A673 (cell line): ENCODE measurements around the gene ISG15. TPM values are rescaled to one million over a fixed set of nuclear protein-coding genes. Genes with fewer than 3 reads are reported as not detected.
A peak's percentile ranks its signal among the peaks of the same experiment; 100 is the strongest.

Experiments used
- BruUV-seq: library from RNA; stranded (reverse); fragments of 400-500 nt; replicated peaks from 2 replicates; lab custom pipeline; 2021; lab: Mats Ljungman, UMichigan
- CTCF ChIA-PET: fragments of 300-600 bp; sonication (Branson Sonifier 250); formaldehyde crosslinking; loops from one replicate; lab custom pipeline; 2022; ENCODE audit warnings: antibody characterized with exemption; lab: Charles Lee
- POLR2A ChIA-PET: fragments of 300-600 bp; sonication (Branson Sonifier 250); formaldehyde crosslinking; loops from one replicate; lab custom pipeline; 2022; ENCODE audit warnings: antibody characterized with exemption; ENCODE audit not compliant: low non-redundant PET; lab: Charles Lee
- DNase-seq: peaks from one replicate; pipeline ENCODE4 v3.0.0-alpha.2; 2015; ENCODE audit warnings: low spot score
- H3K27ac ChIP-seq: fragments of 200-600 bp; sonication (generic); 2 replicates; pipeline ENCODE4 v1.5.1; 2016; ENCODE audit warnings: mixed run types, low read depth, mild to moderate bottlenecking, mixed read lengths, antibody characterized with exemption, low read length; ENCODE audit not compliant: poor library complexity, severe bottlenecking
- H3K27me3 ChIP-seq: fragments of 200-600 bp; sonication (generic); replicated peaks from 2 replicates; pipeline ENCODE4 v1.6.1; 2017; ENCODE audit warnings: mixed run types, low read depth, mild to moderate bottlenecking, mixed read lengths, antibody characterized with exemption, low read length; ENCODE audit not compliant: insufficient read depth, poor library complexity
- H3K36me3 ChIP-seq: fragments of 200-600 bp; sonication (generic); 2 replicates; pipeline ENCODE4 v1.6.1; 2016; ENCODE audit warnings: mixed run types, mild to moderate bottlenecking, mixed read lengths, antibody characterized with exemption, low read length; ENCODE audit not compliant: insufficient read depth, poor library complexity, severe bottlenecking
- H3K4me1 ChIP-seq: fragments of 200-600 bp; sonication (generic); 2 replicates; pipeline ENCODE4 v1.6.1; 2017; ENCODE audit warnings: mixed run types, mild to moderate bottlenecking, mixed read lengths, antibody characterized with exemption, low read length; ENCODE audit not compliant: insufficient read depth, poor library complexity, severe bottlenecking
- H3K4me3 ChIP-seq: fragments of 200-600 bp; sonication (generic); 2 replicates; pipeline ENCODE4 v1.5.1; 2016; ENCODE audit warnings: low read depth, mixed run types, mild to moderate bottlenecking, mixed read lengths, low read length; ENCODE audit not compliant: poor library complexity, severe bottlenecking
- H3K9me3 ChIP-seq: fragments of 200-600 bp; sonication (generic); 2 replicates; pipeline ENCODE4 v1.6.1; 2016; ENCODE audit warnings: mixed run types, low read depth, mild to moderate bottlenecking, mixed read lengths, antibody characterized with exemption, low read length; ENCODE audit not compliant: poor library complexity, severe bottlenecking
- CTCF ChIP-seq: fragments of 300-800, 200-600 bp; sonication (generic); conservative IDR thresholded peaks from 2 replicates; pipeline ENCODE4 v1.5.1; 2017; ENCODE audit warnings: low read depth, mild to moderate bottlenecking, antibody characterized with exemption, low read length, moderate library complexity, mixed read lengths
- EZH2 ChIP-seq: fragments of 200-600 bp; sonication (generic); IDR thresholded peaks from 2 replicates; pipeline ENCODE4 v1.6.1; 2017; ENCODE audit warnings: borderline replicate concordance, low read depth, mild to moderate bottlenecking, mixed read lengths, antibody characterized with exemption, low read length; ENCODE audit not compliant: poor library complexity, severe bottlenecking
- intact Hi-C: fragments of 100-400 bp; cut with micrococcal nuclease; formaldehyde crosslinking; loops from one replicate; pipeline ENCODE4 v1.10.0; 2022; ENCODE audit not compliant: unreplicated experiment
- total RNA-seq: library from RNA; stranded (reverse); gene quantifications from 2 replicates; pipeline ENCODE4 v1.2.3, GENCODE V29; 2021

Gene ISG15
- total RNA-seq, 1 experiment from 2014 or later = 45.3 TPM

GRCh38 chr1:981955-982558, 31.2 kb upstream of the ISG15 start, which contains the start of gene PERM1:
Gene PERM1 (minus strand): TSS chr1:982093. CDS start chr1:981029, 1,064 bp downstream.
- intact Hi-C loops = loop anchor here (5.0 kb wide), 1 partner anchor 80 kb away; no protein-coding TSS in a partner anchor
- H3K4me3 ChIP-seq = no peak within 1 kb of the TSS
- no peaks in the 10 kb centered on the region for H3K4me1 ChIP-seq
- ChIA-PET POLR2A (interaction anchor here (0.6 kb wide), 1 partner anchor 12 kb away, joined by 4 read pairs; no protein-coding TSS in a partner anchor), CTCF (no interaction called here)
- H3K27ac ChIP-seq = no peak within 1 kb of the TSS
- no TSS peak for BruUV-seq
- H3K27me3 ChIP-seq = no peaks in the 10 kb centered on the region
- H3K36me3 ChIP-seq = no peaks in the 10 kb centered on the region
- TF ChIP-seq CTCF (no peak), EZH2 (no peak)
- DNase-seq = no peak
- no peaks in the 10 kb centered on the region for H3K9me3 ChIP-seq

- H3K27ac ChIP-seq = no peak overlapping the region
- H3K4me1 ChIP-seq = no peaks in the 10 kb centered on the region
- ChIA-PET CTCF (no interaction called here), POLR2A (no interaction called here)
- no peaks in the 10 kb centered on the region for H3K9me3 ChIP-seq
- H3K27me3 ChIP-seq = no peaks in the 10 kb centered on the region
- no peak for DNase-seq
- no TSS peak for BruUV-seq
- H3K4me3 ChIP-seq = no peak overlapping the region
- H3K36me3 ChIP-seq = no peaks in the 10 kb centered on the region
- TF ChIP-seq EZH2 (no peak), CTCF (no peak)
- intact Hi-C loops = loop anchor here (5.0 kb wide), 1 partner anchor 79 kb away; no protein-coding TSS in a partner anchor
Measured at GRCh38 chr1:982765-983436, 30.4 kb upstream of the ISG15 start.

- Histone ChIP-seq H3K9me3 (no peaks in the 10 kb centered on the region), H3K27ac (no peak overlapping the region), H3K4me1 (no peaks in the 10 kb centered on the region), H3K27me3 (no peaks in the 10 kb centered on the region), H3K36me3 (no peaks in the 10 kb centered on the region), H3K4me3 (no peak overlapping the region)
- intact Hi-C loops = loop anchor here (5.0 kb wide), 1 partner anchor 78 kb away; no protein-coding TSS in a partner anchor
- TF ChIP-seq CTCF (peak; percentile 87), EZH2 (no peak)
- BruUV-seq = no TSS peak
- DNase-seq = no peak
- POLR2A ChIA-PET = interaction anchor here (0.6 kb wide), 1 partner anchor 18 kb away, joined by 3 read pairs; no protein-coding TSS in a partner anchor
- CTCF ChIA-PET = no interaction called here
Measured at GRCh38 chr1:983798-984475, 29.4 kb upstream of the ISG15 start.
